ENCODE results near the gene ZNF689.

Gene ZNF689

GRCh38 chr16:30581457-30581856, 28.7 kb downstream of the ZNF689 start:
- Histone ChIP-seq H3K4me1 (ENCODE audit: control insufficient read depth, insufficient read depth, low read length) (peaks cover 4% of the 10 kb centered on the region), H3K4me3 (ENCODE audit: low read length) (no peak overlapping the region), H3K27ac (ENCODE audit: low read depth, low read length) (no peak overlapping the region), H3K9ac (ENCODE audit: low read length) (no peak overlapping the region), H3K27me3 (ENCODE audit: control insufficient read depth, insufficient read depth, low read length) (no peaks in the 10 kb centered on the region), H3K36me3 (ENCODE audit: control insufficient read depth, insufficient read depth, low read length) (peaks cover 5% of the 10 kb centered on the region)

- no peaks in the 10 kb centered on the region for H3K27me3 ChIP-seq (ENCODE audit: control insufficient read depth, insufficient read depth, low read length)
- no peak overlapping the region for H3K9ac ChIP-seq (ENCODE audit: low read length)
- H3K27ac ChIP-seq (ENCODE audit: low read depth, low read length) = no peak overlapping the region
- peaks cover 2% of the 10 kb centered on the region for H3K36me3 ChIP-seq (ENCODE audit: control insufficient read depth, insufficient read depth, low read length)
- no peak overlapping the region for H3K4me3 ChIP-seq (ENCODE audit: low read length)
- H3K4me1 ChIP-seq (ENCODE audit: control insufficient read depth, insufficient read depth, low read length) = peaks cover 5% of the 10 kb centered on the region
Observed at GRCh38 chr16:30574678-30575077, 35.5 kb downstream of the ZNF689 start.

DNA sequence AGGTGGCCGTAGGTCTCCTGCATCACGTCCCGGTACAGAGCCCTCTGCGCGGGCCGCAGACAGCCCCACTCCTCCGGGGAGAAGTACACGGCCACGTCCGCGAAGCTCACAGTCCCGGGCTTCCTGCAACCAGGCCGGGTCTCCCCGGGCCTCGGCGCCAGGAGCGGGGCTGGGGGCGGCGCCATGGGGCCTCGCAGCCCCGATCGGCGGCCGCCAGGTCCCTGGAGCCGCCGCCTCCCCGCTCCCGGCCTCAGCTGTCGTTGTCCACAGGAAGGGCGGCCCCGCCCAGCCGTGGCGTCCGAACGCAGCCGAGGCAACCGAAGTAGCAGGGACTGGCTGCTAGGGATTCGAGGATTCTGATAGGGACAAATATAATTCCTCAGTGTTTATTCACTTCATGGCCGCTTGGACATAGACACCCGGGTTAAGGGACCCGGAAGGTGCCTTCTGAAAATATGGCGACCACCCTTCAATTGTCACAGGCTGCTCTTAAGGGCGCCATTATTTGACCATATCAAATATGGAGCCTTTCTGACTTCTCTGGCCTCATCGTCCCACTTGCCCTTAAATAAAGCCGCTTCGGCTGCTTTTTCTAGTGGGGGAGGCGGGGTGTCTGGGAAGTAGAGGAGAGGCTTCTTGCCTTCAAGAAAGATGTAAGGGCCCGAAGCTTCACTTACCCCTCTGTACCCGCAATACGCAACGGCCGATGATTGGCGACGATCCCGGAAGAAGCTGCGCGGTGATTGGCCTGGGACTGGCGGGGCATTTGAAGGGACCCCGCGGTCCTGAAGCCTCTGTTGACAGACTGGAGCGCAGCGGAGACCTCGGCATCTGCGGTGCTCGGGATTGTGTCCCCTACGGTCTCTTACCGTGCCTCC, 38.5 kb downstream of the ZNF689 start, which contains the start of gene ZNF688:
TSS of gene ZNF688 (minus strand) at position 270 of the 878 bp plus-strand sequence. CDS start at position 185, 85 bp downstream.
- H3K27ac ChIP-seq (ENCODE audit: low read depth, low read length) = peak within 1 kb of the TSS; percentile 90
- peak within 1 kb of the TSS; percentile 88 for H3K4me3 ChIP-seq (ENCODE audit: low read length)
- H3K27me3 ChIP-seq (ENCODE audit: control insufficient read depth, insufficient read depth, low read length) = no peaks in the 10 kb centered on the region
- H3K9ac ChIP-seq (ENCODE audit: low read length) = peak within 1 kb of the TSS; percentile 84
- no peaks in the 10 kb centered on the region for H3K36me3 ChIP-seq (ENCODE audit: control insufficient read depth, insufficient read depth, low read length)
- peaks cover 5% of the 10 kb centered on the region for H3K4me1 ChIP-seq (ENCODE audit: control insufficient read depth, insufficient read depth, low read length)

DNA sequence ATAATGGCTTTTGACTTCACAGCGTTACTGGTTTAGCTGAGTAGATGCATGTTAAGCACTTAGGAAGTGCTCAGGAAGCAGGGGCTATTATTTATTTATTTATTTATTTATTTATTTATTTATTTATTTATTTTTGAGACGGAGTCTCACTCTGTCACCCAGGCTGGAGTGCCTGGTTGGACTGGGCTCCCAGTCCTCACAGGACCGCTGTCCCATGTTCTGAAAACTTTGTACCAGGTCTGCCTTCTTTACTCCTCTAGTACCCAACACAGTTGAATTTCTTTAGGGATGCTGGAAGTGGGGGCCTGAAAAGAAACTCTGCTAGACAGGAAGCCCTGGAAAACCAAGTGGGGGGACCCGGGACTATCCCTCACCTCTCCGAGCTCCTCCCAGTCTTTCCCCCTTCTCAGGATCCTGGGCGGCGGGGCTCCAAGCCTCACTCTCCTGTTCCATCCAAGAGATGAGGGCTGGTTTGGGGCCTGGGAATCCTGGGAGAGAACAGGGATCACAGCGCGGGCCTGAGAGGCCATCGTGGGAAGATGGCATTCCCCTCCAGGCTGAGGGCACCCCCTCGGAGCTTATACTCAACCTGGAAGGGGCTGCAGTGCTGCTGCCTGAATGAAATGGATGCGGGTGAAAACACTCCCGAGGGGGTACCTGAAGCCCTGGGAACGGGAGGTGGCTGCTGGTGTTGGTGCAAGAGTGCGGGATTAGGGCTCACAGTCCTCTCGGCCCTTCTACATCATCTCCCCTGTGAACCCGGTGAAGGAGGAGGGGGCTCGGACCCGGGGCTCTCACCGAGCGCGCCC, 39.3 kb downstream of the ZNF689 start:
- peak overlapping the region; percentile 84 for H3K9ac ChIP-seq (ENCODE audit: low read length)
- peak overlapping the region; percentile 90 for H3K27ac ChIP-seq (ENCODE audit: low read depth, low read length)
- no peaks in the 10 kb centered on the region for H3K36me3 ChIP-seq (ENCODE audit: control insufficient read depth, insufficient read depth, low read length)
- no peaks in the 10 kb centered on the region for H3K27me3 ChIP-seq (ENCODE audit: control insufficient read depth, insufficient read depth, low read length)
- peaks cover 5% of the 10 kb centered on the region for H3K4me1 ChIP-seq (ENCODE audit: control insufficient read depth, insufficient read depth, low read length)
- H3K4me3 ChIP-seq (ENCODE audit: low read length) = peak overlapping the region; percentile 88

DNA sequence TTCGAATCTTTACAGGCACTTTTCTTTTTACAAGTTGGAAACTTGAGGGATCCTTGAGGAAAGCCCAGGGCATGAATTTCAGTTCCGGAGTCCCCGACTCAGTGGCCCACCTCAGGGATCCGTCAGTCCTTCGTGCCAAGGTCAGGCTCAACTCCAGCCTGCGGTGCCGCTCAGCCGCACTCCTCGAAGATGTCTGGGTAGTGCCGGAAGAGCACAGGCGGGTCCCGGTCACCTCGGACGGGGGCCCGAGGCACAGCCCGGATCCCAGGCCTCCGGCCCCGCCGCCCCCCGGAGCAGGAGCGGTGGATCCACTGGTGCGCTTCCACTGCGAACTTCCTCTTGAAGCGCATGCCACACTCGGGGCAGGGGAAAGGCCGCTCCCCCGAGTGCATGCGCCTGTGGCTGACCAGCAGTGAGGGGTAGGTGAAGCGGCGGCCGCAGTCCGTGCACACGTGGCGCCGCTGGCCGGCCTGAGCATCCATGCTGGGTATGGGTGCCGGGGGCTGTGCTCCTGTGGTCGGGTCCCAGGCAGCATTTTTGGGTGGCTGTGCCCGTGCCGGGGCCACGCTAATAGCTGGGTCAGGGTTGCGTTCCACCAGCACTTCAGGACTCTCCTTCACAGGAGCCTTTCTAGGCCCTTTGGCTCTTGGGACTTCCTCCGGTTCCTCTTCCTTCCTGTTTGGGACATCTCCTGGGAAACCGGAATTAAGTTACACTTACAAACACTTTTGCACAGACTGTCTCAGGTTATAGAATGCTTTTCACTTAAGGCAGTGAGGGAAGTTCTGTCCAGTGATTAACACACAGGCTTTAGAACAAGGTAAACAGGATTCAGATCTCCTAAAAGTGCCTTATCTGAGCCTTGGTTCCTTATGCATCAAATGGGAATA, 40.2 kb downstream of the ZNF689 start:
- H3K9ac ChIP-seq (ENCODE audit: low read length) = no peak overlapping the region
- H3K36me3 ChIP-seq (ENCODE audit: control insufficient read depth, insufficient read depth, low read length) = no peaks in the 10 kb centered on the region
- H3K27ac ChIP-seq (ENCODE audit: low read depth, low read length) = no peak overlapping the region
- H3K4me3 ChIP-seq (ENCODE audit: low read length) = no peak overlapping the region
- H3K27me3 ChIP-seq (ENCODE audit: control insufficient read depth, insufficient read depth, low read length) = no peaks in the 10 kb centered on the region
- peaks cover 5% of the 10 kb centered on the region for H3K4me1 ChIP-seq (ENCODE audit: control insufficient read depth, insufficient read depth, low read length)

DNA sequence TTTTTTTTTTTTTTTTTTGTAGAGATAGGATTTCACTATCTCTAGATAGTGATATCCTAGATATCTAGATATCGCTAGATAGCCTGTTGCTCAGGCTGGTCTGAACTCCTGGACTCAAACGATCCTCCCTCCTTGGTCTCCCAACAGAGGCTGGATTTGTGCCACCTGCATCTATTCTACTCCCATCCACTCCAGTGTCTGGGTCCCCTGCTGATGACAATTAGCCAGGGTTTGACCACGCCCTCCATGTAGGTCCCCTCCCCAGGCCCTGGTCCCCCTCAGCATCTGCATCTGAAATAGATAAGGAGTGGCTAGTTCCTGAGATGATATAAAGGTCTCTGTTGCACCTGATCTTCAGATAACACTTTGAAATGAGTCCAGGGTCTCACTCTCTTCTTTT, 40.9 kb downstream of the ZNF689 start:
- Histone ChIP-seq H3K4me1 (ENCODE audit: control insufficient read depth, insufficient read depth, low read length) (peaks cover 5% of the 10 kb centered on the region), H3K9ac (ENCODE audit: low read length) (no peak overlapping the region), H3K27ac (ENCODE audit: low read depth, low read length) (peak overlapping the region; percentile 17), H3K36me3 (ENCODE audit: control insufficient read depth, insufficient read depth, low read length) (no peaks in the 10 kb centered on the region), H3K4me3 (ENCODE audit: low read length) (no peak overlapping the region), H3K27me3 (ENCODE audit: control insufficient read depth, insufficient read depth, low read length) (no peaks in the 10 kb centered on the region)

- Histone ChIP-seq H3K9ac (ENCODE audit: low read length) (no peak overlapping the region), H3K4me1 (ENCODE audit: control insufficient read depth, insufficient read depth, low read length) (peaks cover 5% of the 10 kb centered on the region), H3K4me3 (ENCODE audit: low read length) (no peak overlapping the region), H3K27me3 (ENCODE audit: control insufficient read depth, insufficient read depth, low read length) (no peaks in the 10 kb centered on the region), H3K36me3 (ENCODE audit: control insufficient read depth, insufficient read depth, low read length) (no peaks in the 10 kb centered on the region), H3K27ac (ENCODE audit: low read depth, low read length) (no peak overlapping the region)
Observed at GRCh38 chr16:30567991-30568638, 42.1 kb downstream of the ZNF689 start.

GRCh38 chr16:30567160-30567990, 42.8 kb downstream of the ZNF689 start:
- H3K27me3 ChIP-seq (ENCODE audit: control insufficient read depth, insufficient read depth, low read length) = no peaks in the 10 kb centered on the region
- peaks cover 4% of the 10 kb centered on the region for H3K4me1 ChIP-seq (ENCODE audit: control insufficient read depth, insufficient read depth, low read length)
- no peak overlapping the region for H3K27ac ChIP-seq (ENCODE audit: low read depth, low read length)
- no peak overlapping the region for H3K4me3 ChIP-seq (ENCODE audit: low read length)
- no peaks in the 10 kb centered on the region for H3K36me3 ChIP-seq (ENCODE audit: control insufficient read depth, insufficient read depth, low read length)
- H3K9ac ChIP-seq (ENCODE audit: low read length) = no peak overlapping the region

DNA sequence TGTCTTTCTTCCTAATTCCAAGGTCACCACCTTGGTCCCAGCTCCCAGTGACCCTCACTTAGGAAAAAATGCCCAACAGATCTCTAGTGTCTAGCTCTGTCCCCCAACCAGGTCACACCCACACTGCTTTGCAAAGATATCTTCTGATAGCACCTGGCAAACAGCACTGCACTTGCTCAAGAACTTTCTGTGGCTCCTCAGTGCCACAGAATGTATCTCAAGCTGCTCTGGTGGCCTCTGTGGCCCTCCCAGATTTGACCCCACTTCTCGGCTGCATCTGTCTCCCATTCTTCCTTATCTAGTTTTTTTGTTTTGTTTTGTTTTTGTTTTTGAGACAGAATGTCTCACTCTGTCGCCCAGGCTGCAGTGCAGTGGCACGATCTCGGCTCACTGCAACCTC, 43.7 kb downstream of the ZNF689 start:
- H3K4me3 ChIP-seq (ENCODE audit: low read length) = no peak overlapping the region
- no peak overlapping the region for H3K27ac ChIP-seq (ENCODE audit: low read depth, low read length)
- H3K36me3 ChIP-seq (ENCODE audit: control insufficient read depth, insufficient read depth, low read length) = no peaks in the 10 kb centered on the region
- no peaks in the 10 kb centered on the region for H3K4me1 ChIP-seq (ENCODE audit: control insufficient read depth, insufficient read depth, low read length)
- H3K9ac ChIP-seq (ENCODE audit: low read length) = no peak overlapping the region
- no peaks in the 10 kb centered on the region for H3K27me3 ChIP-seq (ENCODE audit: control insufficient read depth, insufficient read depth, low read length)

DNA sequence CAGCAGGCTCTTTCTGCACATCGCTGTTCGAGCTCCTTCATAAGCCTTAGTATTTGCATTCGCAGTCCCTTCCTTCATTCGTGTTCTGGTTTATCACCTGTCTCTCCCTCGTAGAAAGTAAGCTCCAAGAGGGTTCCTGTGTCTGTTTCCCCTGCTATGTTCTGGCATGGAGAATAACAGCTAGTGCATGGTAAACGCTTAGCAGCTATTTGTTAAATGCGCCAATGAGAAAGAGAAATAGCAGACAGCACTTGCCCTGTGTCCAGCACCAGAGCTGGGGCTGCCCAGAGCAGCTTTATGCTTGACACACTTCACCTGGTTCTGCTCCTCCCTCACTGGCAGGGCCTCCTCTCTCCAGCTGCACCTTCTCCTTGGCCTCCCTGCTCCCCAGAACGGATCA, 44.2 kb downstream of the ZNF689 start:
- H3K36me3 ChIP-seq (ENCODE audit: control insufficient read depth, insufficient read depth, low read length) = no peaks in the 10 kb centered on the region
- H3K4me1 ChIP-seq (ENCODE audit: control insufficient read depth, insufficient read depth, low read length) = no peaks in the 10 kb centered on the region
- H3K9ac ChIP-seq (ENCODE audit: low read length) = no peak overlapping the region
- no peak overlapping the region for H3K4me3 ChIP-seq (ENCODE audit: low read length)
- no peaks in the 10 kb centered on the region for H3K27me3 ChIP-seq (ENCODE audit: control insufficient read depth, insufficient read depth, low read length)
- no peak overlapping the region for H3K27ac ChIP-seq (ENCODE audit: low read depth, low read length)

DNA sequence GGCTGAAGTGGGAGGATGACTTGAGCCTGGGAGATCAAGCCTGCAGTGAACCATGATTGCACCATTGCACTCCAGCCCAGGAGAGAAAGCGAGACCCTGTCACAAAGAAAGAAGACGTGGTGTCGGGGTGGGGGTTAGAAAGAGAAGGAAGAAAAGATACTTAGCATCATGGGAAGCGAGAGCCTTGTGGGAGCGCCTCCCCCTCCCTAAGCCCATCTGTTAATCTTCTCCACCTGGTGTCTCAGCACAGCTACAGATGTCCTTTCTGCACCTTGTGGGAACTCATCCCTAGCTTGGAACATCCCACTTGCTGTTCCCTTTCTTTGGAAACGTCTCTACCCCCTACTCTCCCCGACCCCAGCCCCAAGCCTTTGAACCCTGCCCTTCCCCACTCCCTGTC, 44.7 kb downstream of the ZNF689 start:
- no peaks in the 10 kb centered on the region for H3K27me3 ChIP-seq (ENCODE audit: control insufficient read depth, insufficient read depth, low read length)
- H3K4me3 ChIP-seq (ENCODE audit: low read length) = no peak overlapping the region
- H3K4me1 ChIP-seq (ENCODE audit: control insufficient read depth, insufficient read depth, low read length) = no peaks in the 10 kb centered on the region
- H3K9ac ChIP-seq (ENCODE audit: low read length) = no peak overlapping the region
- H3K36me3 ChIP-seq (ENCODE audit: control insufficient read depth, insufficient read depth, low read length) = no peaks in the 10 kb centered on the region
- no peak overlapping the region for H3K27ac ChIP-seq (ENCODE audit: low read depth, low read length)
